GM18517 (cell line): ENCODE measurements around the gene TCP11.
"Not testable (repeated sequence)": the region's sequence is repeated elsewhere in the genome, so short reads cannot be mapped to it uniquely, and the experiment has no call there.

Experiments used
- ATAC-seq: cut with Tn5 transposase; IDR thresholded peaks from one replicate; pipeline ENCODE4 v1.9.1; 2021; ENCODE audit warnings: mild to moderate bottlenecking, moderate library complexity; ENCODE audit not compliant: unreplicated experiment

TCP11 gene

GRCh38 chr6:35148167-35148741, 7.1 kb upstream of the TCP11 start:
- ATAC-seq = no peak

- ATAC-seq = no peak
Observed at GRCh38 chr6:35147486-35147885, 6.3 kb upstream of the TCP11 start.

- no peak for ATAC-seq
Observed at GRCh38 chr6:35147026-35147425, 5.9 kb upstream of the TCP11 start.

- no peak for ATAC-seq
Observed at GRCh38 chr6:35146453-35146852, 5.3 kb upstream of the TCP11 start.

- ATAC-seq = no peak
Observed at GRCh38 chr6:35145757-35146156, 4.6 kb upstream of the TCP11 start.

GRCh38 chr6:35142588-35143569, 1.7 kb upstream of the TCP11 start:
- no peak for ATAC-seq

- ATAC-seq = no peak
Observed at GRCh38 chr6:35140639-35141006, 516 bp downstream of the TCP11 start.

GRCh38 chr6:35139924-35140638, 1.1 kb downstream of the TCP11 start:
- no peak for ATAC-seq

- no peak for ATAC-seq
Observed at GRCh38 chr6:35139470-35139869, 1.7 kb downstream of the TCP11 start.

- not testable (repeated sequence) for ATAC-seq
Observed at GRCh38 chr6:35138191-35138590, 2.9 kb downstream of the TCP11 start.

GRCh38 chr6:35136185-35136584, 5.0 kb downstream of the TCP11 start:
- no peak for ATAC-seq

GRCh38 chr6:35128496-35128895, 12.6 kb downstream of the TCP11 start:
- ATAC-seq = no peak

GRCh38 chr6:35128042-35128441, 13.1 kb downstream of the TCP11 start:
- ATAC-seq = no peak

- ATAC-seq = no peak
Observed at GRCh38 chr6:35124356-35124755, 16.8 kb downstream of the TCP11 start.

GRCh38 chr6:35120746-35121145, 20.4 kb downstream of the TCP11 start:
- no peak for ATAC-seq

- no peak for ATAC-seq
Observed at GRCh38 chr6:35108309-35108885, 32.7 kb downstream of the TCP11 start.

GRCh38 chr6:35107761-35108160, 33.4 kb downstream of the TCP11 start:
- ATAC-seq = not testable (repeated sequence)

GRCh38 chr6:35107208-35107607, 33.9 kb downstream of the TCP11 start:
- ATAC-seq = not testable (repeated sequence)

GRCh38 chr6:35106061-35106460, 35.1 kb downstream of the TCP11 start:
- not testable (repeated sequence) for ATAC-seq

GRCh38 chr6:35105078-35105477, 36.1 kb downstream of the TCP11 start:
- ATAC-seq = no peak

GRCh38 chr6:35099116-35099515, 42.0 kb downstream of the TCP11 start:
- no peak for ATAC-seq
